ENCODE results near the gene PHGDH.
"Not testable (repeated sequence)": the region's sequence is repeated elsewhere in the genome, so short reads cannot be mapped to it uniquely, and the experiment has no call there.

PHGDH gene

DNA sequence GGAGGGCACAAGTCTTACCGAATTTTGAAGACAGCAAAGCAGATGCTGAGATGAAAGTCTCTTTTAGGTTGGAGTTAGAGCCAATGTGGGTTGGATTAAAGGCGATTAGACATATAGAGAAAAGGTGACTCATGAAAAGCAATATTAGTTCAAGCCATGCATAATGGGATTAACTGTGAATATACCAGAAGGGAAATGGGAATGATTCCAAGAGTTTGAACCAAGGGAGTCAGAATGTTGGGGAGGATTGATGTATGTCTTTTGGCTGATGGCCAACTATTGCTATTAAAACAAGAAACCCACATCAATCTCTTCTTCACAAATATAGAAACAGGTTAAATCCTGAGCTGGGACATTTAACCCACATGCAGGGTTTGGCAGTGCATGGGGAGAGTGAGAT lies 55.8 kb downstream of the PHGDH start:
- DNase-seq, result no peak

DNA sequence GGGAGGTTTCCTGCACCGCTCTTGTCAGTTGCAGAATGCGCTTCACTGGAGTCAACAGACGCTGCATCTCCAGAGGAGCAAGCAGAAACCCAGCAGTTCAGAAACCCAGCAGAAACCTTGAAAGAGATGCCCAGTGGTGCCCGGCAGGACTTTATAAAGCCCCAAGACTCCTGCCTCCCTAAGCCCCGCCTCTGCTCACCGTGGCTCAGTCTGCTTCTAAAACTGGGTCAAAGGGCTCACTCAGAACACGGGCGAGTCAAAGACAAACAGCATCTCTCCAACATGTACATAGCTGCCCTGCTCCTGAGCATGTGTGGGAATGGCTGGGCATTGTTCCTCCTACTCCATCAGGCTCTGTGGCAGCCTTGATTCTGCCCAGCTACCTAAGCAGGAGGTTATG lies 57.0 kb downstream of the PHGDH start, which contains the start of gene HMGCS2:
Gene HMGCS2 (minus strand): TSS at position 128 of the 400 bp plus-strand sequence. CDS start 61 bp downstream, at position 67.
- no peak for DNase-seq

DNA sequence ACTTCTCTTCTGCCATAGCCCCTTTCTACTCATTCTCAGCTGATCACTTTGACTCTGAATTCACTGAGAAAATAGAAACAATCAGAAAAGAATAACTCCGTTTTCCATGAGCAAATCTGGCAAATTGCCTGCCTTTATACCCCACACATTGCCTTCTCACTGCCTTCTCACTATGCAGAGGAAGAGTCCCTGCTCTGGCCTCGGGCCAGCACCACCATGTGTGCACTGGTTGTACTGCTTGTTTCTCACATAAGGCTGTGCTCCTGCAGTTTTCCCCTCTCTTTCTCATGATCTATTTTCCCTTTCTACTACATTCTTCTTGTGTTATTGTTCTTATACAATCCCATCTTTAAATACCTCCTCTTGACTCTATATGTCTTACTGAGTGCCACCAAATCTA lies 59.3 kb downstream of the PHGDH start:
- DNase-seq, result no peak

DNA sequence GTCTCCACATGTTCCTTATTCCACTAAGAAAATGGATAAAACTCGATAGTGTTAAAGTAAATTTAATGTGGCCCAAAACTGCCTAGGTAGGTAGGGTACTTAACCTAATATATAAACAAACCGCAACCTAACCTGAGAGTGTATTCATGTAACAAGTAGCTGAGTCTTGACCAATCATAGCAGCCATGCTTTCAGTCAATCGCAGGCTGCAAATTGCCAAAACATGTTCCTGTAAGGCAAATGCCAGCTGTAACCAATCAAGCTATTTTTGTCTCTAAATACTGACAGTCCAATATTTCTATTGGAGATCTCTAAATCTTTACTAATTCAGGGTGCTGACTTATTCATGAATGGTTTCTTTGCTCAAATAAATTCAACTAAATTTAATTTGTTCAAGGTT lies 60.0 kb downstream of the PHGDH start:
- no peak for DNase-seq

DNA sequence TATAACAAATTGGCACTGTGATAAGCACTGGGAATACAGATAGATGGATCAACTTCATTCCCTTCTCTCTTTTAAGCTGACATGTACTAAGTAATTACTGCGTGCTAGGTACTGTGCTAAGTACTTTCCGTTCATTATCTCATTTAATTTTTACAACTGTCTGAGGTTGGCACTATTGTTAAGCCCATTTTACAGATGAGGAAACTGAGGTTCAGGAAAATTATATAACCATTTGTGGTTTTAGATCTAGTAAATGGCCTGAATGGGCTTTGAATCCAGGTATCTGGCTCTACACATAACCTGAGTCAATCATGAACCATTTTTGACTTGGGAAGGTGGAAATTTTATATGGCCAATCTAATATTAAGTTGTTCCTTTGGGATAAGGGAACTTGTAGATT lies 60.6 kb downstream of the PHGDH start:
- no peak for DNase-seq

DNA sequence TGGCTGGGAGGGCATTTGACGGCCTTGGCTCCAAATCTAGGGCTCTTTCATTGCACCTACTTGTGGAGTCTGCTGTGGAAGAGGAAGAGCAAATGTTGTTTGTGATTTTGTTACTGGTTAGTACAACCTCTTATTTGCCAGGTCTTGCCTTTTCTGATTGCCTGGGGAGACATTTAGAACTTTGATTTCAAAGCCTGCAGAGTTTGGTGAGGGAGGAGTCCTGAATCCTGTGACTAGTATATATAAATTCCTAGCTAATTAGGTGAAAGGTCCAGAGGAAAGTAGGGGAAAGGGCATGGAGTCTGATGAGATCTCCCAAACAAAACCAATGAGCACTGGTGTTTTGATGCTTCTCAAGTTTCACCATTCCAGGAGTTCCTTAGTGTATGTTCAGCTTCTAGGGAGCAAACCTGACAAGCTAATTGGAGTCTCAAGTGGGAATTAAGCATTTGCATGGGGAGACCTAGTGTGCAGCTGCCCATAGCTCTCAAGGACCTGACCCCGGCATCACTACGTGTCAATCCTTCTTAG lies 62.0 kb downstream of the PHGDH start:
- no peak for DNase-seq

DNA sequence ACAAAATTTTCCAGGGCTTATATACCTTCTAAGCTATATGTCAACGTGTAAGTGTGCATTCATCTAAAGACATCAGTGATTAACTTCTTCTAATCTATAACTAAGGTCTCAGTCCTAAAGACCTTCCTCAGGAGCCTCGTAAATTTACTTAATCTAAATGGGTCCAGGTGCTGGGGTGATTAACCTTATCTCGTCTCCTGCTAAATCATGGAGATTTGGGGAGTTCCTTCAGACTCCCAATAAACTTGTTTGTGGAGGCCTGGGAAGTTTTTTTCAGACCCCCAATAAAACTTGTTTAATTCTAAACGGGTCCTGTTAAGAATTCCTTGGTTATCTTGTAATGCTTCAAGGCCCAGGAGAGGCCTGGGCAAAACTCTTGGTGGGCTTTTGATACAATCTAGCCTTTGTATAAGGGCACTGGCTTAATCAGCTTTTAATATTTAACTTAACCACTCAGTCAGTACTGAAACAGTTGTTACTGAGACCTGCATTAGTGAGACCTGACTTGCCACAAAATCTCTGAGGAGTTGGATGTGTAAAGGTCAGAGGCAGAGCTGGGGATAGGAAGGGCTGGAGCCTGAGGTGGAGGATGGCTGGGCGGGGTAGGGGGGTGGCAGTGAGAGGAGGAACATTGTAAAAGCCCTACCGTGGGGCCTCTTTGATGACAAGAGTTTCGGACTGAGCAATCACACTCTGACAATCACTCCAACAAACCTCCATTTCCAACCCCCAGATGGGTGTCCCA lies 63.2 kb downstream of the PHGDH start:
- no peak for DNase-seq

DNA sequence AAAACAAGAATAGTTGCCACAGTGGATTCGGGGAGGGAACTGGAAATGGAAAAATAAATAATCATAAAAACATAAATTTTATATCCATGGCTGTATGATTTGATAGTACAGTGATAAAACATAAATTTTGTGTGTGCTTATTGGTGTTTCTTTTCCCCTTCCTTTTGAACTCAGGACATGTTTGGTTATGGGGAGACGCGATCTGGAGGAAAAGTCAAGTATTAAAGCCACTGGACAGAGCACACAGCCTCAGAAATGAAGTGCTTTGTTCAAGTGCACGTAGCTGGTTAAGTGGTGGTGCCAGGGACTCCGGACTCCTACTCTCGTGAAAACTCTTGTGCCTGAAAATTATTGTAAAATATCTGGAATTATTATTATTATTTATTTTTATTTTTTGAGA lies 66.6 kb downstream of the PHGDH start:
- no peak for DNase-seq

DNA sequence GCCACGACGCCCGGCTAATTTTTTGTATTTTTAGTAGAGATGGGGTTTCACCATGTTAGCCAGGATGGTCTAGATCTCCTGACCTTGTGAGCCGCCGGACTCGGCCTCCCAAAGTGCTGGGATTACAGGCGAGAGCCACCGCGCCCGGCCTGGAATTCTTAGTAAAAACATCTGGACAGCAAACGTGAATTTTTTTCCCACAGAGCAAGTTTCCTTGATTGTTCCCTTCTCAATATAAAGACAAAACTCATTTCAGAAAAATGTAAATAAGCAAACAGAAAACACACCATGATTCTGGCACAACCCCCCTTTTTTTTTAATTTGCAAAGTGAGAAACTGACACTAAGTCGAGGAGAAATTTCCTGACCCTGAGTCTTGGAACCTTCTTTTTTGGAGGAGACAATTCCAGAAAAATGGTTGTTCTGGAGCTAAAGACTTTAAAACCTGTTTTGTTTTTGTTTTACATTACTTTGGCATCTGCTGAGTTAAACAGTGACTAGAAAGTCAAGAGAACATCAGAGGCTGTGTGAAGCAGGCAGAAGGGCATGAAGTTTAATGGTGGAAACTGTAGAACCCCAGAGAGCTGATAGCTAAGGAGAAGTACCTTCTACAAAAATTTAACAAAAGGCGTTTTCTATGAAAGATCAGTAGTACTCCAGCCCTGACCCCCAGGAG lies 67.3 kb downstream of the PHGDH start:
- DNase-seq, result no peak

DNA sequence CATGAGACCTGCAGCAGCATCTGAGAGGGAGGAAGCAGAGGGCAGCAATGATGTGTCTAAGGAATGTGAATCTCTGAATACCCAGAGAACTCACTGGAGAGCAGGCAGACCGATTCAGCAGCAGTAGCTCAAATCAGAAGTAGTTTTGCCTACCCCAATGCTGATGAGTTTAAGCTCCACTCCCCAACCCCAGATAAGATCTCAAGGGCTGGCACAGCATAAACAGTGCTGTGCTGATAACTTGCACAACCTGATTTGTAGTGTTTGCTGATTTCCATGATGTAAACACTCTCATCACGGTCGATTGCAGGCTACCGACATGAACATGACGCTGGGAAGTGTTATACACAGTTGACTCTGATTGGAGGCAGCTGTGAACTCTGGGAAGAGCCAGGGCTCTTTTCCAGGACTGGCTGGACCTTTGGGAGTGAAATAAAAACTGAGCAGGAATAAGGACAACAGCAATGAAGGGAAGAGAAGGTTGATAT lies 68.2 kb downstream of the PHGDH start:
- DNase-seq, result no peak

DNA sequence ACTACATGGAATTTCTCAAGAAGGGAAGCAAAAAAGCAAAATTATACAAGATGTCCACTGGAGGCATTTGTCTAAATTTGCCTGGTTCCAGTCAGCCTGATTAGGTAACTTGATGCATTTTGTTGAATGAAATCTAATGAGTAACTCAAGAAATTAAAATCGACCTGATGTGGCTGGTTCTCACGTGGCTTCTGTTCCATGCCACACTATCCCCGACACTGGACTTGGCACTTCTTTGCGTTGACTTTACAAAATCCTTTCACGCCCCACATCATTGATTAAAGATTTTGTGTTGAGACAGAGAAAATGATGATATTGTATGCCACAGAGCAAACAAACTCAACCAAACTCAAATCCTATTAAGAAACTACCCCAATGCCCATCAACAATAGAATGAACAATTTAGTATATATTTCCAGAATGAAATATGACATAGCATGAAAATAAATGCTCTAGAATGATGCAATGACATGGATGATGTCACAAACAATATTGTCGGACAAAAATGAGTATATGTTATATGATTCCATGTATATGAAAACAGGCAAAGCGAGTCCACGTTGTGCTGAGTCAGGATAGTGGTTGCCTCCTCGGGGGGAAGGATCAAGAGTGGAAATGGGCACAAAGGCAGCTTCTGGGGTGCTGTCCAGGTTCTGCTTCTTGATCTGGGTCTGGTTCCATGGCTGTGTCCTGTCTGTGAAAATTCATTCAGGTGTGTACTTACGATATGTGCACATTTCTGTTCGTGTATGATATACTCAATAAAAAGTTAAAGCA lies 69.9 kb downstream of the PHGDH start:
- no peak for DNase-seq

DNA sequence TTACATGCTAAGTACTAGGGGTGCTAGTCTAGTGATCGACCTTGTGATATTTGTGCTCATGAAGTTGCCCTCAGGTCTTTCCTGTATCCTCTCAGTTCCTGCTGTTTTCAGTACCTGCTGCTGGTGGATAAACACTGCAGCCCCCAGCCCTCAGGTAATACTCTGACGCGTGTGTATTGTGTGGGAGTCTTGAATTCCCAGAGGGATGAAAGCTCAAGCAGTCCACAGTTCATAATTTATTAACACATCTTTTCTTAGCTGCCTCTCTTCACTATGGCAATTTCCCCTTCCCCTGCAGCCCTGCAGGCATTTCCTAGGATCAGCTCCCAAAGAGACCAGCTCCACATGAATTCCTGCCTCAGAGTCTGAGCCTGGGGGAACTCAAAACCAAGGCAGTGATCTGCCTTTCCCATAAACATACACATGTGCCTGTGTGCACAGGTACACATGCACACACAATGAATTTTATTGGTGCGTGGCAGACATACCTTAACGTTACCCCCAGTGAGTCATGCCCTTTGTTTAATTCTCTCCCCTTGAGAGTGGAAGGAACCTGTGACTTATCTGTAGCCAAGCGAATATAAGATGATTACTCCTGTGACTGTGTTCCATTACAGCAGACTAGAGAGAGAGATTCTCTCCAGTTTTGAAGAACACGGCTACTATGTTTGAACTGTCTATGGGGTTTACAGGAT lies 71.0 kb downstream of the PHGDH start:
- no peak for DNase-seq

DNA sequence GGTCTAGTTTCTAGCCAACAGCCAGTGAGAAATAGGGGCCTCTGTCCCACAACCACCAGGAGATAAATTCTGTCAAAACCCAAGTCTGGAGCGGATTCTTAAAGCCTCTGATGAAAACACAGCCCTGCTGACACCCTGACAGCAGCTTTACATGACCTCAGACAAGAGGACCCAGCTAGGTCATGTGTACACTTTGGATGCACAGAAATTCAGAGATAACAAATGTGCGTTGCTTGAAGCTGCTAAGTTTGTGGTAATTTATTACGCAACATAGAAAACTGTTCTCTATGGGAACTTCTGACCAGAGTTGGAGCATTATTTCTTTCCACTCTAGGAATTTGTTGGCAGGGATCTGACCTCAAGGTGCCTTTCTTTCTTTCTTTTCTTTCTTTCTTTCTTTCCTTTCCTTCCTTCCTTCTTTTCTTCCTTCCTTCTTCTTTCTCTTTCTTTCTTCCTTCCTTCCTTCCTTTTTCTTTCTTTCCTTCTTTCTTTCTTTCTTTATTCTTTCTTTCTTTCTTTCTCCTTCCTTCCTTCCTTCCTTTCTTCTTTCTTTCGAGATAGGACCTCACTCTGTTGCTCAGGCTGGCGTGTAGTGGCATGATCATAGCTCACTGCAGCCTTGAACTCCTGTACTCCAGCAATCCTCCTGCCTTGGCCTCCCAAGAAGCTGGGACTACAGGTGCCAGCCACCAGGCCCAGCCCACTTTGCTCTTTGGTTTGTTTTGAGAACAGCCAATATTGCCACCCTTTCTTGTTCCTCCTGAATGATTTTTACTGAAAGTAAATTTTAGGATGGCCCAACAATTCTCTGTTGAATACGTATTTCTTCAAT lies 71.8 kb downstream of the PHGDH start:
- DNase-seq, result no peak

DNA sequence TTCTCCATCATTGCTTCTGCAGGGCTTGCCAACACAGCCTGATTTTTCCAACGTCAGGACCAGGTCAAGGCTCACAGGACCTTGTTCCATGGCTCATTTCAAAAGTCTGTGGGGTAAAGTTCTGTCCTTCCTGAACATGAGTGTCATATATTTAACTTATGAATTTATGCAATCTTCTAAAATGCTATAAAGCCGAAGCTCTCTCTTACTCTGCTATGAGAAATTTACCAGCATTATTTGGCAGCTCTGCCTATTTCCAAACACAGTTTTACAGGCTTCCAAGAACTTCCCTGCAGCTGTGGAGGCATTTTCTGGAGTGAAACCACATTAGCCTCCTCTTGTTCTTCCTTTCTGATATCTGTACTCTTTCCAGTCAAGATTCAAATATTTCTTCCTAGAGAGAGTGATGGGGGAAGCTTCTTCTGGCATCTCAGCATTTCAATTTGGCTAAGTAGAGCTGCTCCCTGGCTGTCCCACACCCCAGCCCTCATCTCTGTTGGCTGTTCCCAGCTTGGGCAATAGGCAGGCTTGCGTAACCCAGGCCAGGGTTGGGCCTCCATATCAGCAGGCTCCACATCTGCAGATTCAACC lies 72.6 kb downstream of the PHGDH start:
- no peak for DNase-seq

DNA sequence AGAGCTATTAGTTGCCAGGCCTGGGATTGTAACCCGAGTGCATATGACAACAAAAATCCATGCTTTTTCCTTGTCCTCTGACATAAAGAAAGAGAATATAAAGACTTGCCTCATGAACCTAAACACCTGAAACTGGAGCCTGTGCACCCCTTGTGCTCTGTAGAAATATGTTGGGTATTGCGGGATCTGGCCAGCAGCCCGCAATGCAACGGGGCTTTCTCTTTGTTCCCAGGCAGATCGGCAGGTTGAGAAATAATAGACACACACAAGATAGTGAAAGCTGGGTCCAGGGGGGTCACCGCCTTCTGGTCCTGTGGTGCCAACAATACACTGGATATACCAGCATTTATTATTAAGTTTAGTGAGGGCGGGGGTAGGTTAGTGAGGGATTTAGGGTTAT lies 74.3 kb downstream of the PHGDH start:
- DNase-seq, result not testable (repeated sequence)

DNA sequence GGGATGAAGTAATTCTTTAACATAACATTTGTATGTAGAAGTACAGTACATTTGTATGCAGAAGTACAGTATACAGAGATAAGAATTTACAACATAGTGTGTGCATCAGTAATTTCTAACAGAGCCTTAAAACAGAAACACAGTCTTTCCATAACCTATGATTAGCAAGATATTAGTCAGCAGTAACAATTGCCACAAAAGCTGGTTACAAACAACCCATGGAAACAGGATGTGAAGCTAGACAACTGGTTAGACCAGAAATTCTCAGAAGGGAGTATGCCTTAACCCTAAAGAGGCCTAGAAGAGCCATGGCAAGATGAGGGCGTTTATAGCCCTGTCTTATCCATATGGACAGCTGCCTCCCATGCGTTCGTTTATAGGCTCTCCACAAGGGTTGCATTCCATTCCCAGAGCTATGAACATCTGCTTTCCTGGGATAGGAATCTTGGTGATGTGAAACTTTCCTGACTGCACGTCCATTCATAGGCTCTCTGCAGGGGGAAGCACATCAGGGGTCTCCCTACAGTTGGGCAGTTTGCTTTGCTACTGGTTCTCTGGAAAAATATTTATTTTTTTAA lies 74.8 kb downstream of the PHGDH start:
- not testable (repeated sequence) for DNase-seq

DNA sequence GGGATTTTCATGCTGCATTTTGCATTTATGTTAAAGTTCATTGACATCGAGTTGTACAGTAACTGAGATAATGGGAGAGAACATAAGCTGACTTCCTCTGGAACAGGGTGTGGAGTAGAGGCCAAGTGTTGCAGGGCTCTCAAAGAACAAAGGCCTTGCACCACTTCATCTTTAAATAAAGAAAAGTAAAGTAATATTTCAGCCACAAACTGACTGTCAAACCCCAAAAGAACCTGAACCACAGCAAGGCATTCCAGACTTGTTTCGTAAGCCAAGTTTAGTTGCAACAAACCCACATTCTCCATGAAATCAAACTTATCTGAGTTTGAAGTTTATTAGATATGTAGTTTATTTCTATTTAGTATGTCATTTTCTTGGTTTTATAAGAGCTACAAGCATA lies 76.0 kb downstream of the PHGDH start:
- no peak for DNase-seq

DNA sequence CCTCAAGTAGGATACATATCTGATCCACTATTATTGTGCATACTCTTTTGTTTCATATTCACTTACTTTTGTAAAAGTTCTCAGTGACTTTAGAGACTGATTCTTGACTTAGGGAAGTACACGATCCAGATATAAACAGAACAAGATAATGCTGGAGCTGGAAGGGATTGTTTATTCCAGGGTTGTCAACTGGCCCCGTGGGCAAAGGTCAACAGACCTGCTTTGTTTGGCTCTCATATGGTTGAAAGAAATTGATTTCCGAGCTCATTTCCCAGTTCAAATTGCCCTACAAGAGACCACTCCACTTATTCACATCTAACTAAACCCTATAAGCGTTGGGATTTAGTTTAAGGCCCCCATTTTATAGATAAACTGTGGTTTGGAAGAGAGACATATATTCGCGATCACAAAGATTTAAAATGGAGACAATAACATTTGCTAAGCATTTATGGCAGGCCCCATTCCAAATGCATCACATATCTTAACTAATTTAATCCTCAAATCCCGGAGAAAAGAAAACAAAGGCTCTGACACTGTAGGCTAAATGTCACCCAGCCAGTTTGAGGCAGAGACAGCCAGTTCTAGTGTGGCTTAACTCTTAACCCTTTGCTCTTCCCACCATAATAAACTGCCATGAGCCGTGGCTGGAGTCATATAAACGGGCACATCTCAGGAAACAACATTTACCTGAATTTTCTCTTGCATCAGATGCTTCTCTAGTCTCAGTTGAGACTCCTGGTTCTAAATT lies 78.9 kb downstream of the PHGDH start:
- no peak for DNase-seq

DNA sequence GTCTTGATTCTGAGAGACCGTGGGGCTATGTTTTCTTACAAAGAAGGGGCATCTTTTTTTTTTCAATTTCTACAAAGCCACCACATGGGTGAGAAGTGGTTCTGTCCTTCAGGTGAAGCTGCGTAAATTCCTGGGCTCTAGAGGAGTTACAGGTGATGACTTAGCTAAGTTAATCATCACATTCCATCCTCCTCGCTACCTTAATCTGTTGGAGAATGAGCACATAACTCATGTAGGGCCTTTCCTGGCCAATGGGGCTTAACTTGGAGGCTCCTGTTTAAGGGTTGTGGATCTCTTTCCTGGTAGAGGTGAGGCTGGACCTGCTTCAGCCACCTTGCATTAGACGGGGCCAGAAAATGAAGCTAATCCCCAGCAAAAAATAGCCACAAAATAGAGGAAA lies 79.6 kb downstream of the PHGDH start:
- no peak for DNase-seq
